A549 (cell line): ENCODE results near the gene REXO4.

Experiments
- BHLHE40 ChIP-seq: IDR thresholded peaks from 2 replicates; pipeline ENCODE4 v1.6.1; 2012; ENCODE audit warnings: low read depth, low read length, inconsistent platforms
- CHD2 ChIP-seq: fragments of 150-350 bp; IDR thresholded peaks from 2 replicates; pipeline ENCODE4 v1.6.1; 2014; ENCODE audit warnings: low read length; ENCODE audit not compliant: partially characterized antibody
- EP300 ChIP-seq, 2 experiments: fragments of >200 bp; sonication (Bioruptor Twin); formaldehyde crosslinking; IDR thresholded peaks; 2 replicates in 1 of 2; 3 replicates in 1 of 2; pipeline ENCODE4 v1.6.1; 2016 to 2017
- ESRRA ChIP-seq: fragments of 150-350 bp; IDR thresholded peaks from 2 replicates; pipeline ENCODE4 v1.6.1; 2014; ENCODE audit warnings: mild to moderate bottlenecking, low read length, borderline replicate concordance
- JUN ChIP-seq, 2 experiments: fragments of >200 bp; sonication (Bioruptor Twin); formaldehyde crosslinking; IDR thresholded peaks; 2 replicates in 1 of 2; 3 replicates in 1 of 2; pipeline ENCODE4 v1.6.1; 2016 to 2017
- NR3C1 ChIP-seq: fragments of >200 bp; sonication (Bioruptor Twin); formaldehyde crosslinking; IDR thresholded peaks from 3 replicates; pipeline ENCODE4 v1.6.1; 2017
- POLR2A ChIP-seq: IDR thresholded peaks from 2 replicates; pipeline ENCODE4 v1.6.1; 2012; ENCODE audit warnings: mild to moderate bottlenecking, low read length
- RAD21 ChIP-seq, 2 experiments: fragments of >200 bp in 1 of 2; sonication (Bioruptor Twin) in 1 of 2; formaldehyde crosslinking in 1 of 2; IDR thresholded peaks in 1 of 2; conservative IDR thresholded peaks in 1 of 2; 2 replicates in 1 of 2; 3 replicates in 1 of 2; pipeline ENCODE4 v1.6.1; 2012 to 2018; ENCODE audit warnings: inconsistent platforms in 1 of 2
- RFX5 ChIP-seq: fragments of 450-650 bp; IDR thresholded peaks from 2 replicates; pipeline ENCODE4 v1.7.1; 2014; ENCODE audit warnings: antibody characterized with exemption, mild to moderate bottlenecking, moderate library complexity
- RNF2 ChIP-seq: fragments of 200-600 bp; sonication (generic); IDR thresholded peaks from 2 replicates; pipeline ENCODE4 v1.6.1; 2016; ENCODE audit warnings: low read depth, mild to moderate bottlenecking, antibody characterized with exemption, moderate library complexity, borderline replicate concordance
- ZFP36 ChIP-seq: fragments of 450-650 bp; IDR thresholded peaks from 2 replicates; pipeline ENCODE4 v1.6.1; 2014; ENCODE audit warnings: borderline replicate concordance; ENCODE audit not compliant: partially characterized antibody
- TF ChIP-seq, protein P1 (sequence below): fragments of >200 bp; sonication (Bioruptor Twin); formaldehyde crosslinking; IDR thresholded peaks from 3 replicates; pipeline ENCODE4 v1.5.1; 2016

DNA sequence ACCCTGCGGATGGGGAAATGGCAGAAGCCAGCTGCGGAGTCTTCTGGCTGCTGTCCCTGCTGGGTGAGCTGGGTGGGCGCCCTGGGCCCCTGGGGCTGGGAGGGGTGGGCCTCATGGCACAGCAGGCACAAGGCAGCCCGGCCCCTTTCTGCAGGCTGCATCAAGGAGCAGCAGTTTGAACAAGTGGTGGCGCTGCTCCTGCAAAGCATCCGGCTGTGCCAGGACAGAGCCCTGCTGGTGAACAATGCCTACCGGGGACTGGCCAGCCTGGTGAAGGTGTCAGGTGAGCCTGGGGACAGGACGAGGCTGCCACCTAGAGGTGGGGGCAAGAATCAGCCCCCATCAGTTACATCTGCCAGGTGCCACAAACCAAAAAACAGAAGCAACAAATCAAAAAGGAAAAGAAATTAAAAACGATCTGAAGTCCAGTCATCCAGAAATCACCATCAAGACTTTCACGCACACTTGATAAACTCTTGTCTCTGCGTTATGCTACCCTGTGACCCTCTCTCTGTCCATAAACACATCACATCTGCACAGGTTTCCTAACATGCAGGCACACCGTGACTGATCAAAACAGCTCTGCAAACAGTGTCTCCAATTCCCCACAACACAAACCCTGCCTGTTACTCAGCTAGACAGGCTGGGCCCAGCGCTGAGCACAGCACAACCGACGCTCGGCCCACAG lies 13.9 kb downstream of the REXO4 start:
- TF ChIP-seq POLR2A (no peak), NR3C1 (no peak), RNF2 (no peak), JUN (IDR thresholded peaks at IDR 0.05) (no peak), ZFP36 (no peak), BHLHE40 (no peak), ESRRA (no peak), EP300 (IDR thresholded peaks at IDR 0.05) (no peak), RFX5 (no peak), CHD2 (no peak), RAD21 (conservative IDR thresholded peaks at IDR 0.05 in 1 of 2, IDR thresholded peaks at IDR 0.05 in 1 of 2) (peak; percentile 45 to 60)
- TF ChIP-seq, protein P1, sequence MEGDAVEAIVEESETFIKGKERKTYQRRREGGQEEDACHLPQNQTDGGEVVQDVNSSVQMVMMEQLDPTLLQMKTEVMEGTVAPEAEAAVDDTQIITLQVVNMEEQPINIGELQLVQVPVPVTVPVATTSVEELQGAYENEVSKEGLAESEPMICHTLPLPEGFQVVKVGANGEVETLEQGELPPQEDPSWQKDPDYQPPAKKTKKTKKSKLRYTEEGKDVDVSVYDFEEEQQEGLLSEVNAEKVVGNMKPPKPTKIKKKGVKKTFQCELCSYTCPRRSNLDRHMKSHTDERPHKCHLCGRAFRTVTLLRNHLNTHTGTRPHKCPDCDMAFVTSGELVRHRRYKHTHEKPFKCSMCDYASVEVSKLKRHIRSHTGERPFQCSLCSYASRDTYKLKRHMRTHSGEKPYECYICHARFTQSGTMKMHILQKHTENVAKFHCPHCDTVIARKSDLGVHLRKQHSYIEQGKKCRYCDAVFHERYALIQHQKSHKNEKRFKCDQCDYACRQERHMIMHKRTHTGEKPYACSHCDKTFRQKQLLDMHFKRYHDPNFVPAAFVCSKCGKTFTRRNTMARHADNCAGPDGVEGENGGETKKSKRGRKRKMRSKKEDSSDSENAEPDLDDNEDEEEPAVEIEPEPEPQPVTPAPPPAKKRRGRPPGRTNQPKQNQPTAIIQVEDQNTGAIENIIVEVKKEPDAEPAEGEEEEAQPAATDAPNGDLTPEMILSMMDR, result peak; percentile 55
